Esophagus (tissue), 2 donors: ENCODE results near the gene CDYL2. TPM values are rescaled to one million over a fixed set of nuclear protein-coding genes. Genes with fewer than 3 reads are reported as not detected.

ENCODE experiments used
- H3K27ac ChIP-seq, 2 donors: one replicate each; pipeline ENCODE4 v1.5.1; 2013; ENCODE audit warnings: low read depth in 2 of 2, mild to moderate bottlenecking in 2 of 2, inconsistent platforms in 1 of 2, low read length in 1 of 2, moderate library complexity in 1 of 2
- H3K27me3 ChIP-seq, 2 donors: one replicate each; pipeline ENCODE4 v1.6.1; 2013; ENCODE audit warnings: low read length in 2 of 2, control low read depth in 1 of 2, mild to moderate bottlenecking in 1 of 2; ENCODE audit not compliant: insufficient read depth in 2 of 2, control insufficient read depth in 1 of 2
- H3K36me3 ChIP-seq, 2 donors: one replicate each; pipeline ENCODE4 v1.6.1; 2013; ENCODE audit warnings: low read length in 1 of 2; ENCODE audit not compliant: control insufficient read depth in 2 of 2, insufficient read depth in 2 of 2
- H3K4me1 ChIP-seq, 2 donors: one replicate each; pipeline ENCODE4 v1.6.1; 2013; ENCODE audit warnings: low read length in 1 of 2; ENCODE audit not compliant: control insufficient read depth in 2 of 2, insufficient read depth in 2 of 2
- H3K4me3 ChIP-seq, 2 donors: one replicate each; pipeline ENCODE4 v1.5.1; 2013; ENCODE audit warnings: low read length in 2 of 2, mild to moderate bottlenecking in 2 of 2, low read depth in 1 of 2, moderate library complexity in 1 of 2
- H3K9me3 ChIP-seq, 2 donors: one replicate each; pipeline ENCODE4 v1.6.1; 2013; ENCODE audit warnings: mild to moderate bottlenecking in 2 of 2, low read depth in 1 of 2, low read length in 1 of 2, moderate library complexity in 1 of 2; ENCODE audit not compliant: control insufficient read depth in 2 of 2, insufficient read depth in 1 of 2
- WGBS, 2 donors: extraction: QIAGEN DNeasy Blood & Tissue Kit; methylation state at CpG; one replicate each; pipeline ENCODE4 v1.1.7; 2013; 5-methylcytosine and 5-hydroxymethylcytosine counted together
- polyA plus RNA-seq, 2 donors: library from polyadenylated mRNA; stranded (reverse); fragments of 200-250 nt; gene quantifications; one replicate each; pipeline ENCODE4 v1.2.3, GENCODE V29; 2013
- donor health status: healthy with polysubstance abuse.
- donor health status: Bipolar disorder and iron deficiency.

CDYL2 gene
- polyA plus RNA-seq, 2 donors: 0.39 to 0.65 TPM

- H3K27ac ChIP-seq: no peak overlapping the region
- H3K27me3 ChIP-seq: no peaks in the 10 kb centered on the region
- H3K36me3 ChIP-seq: no peaks in the 10 kb centered on the region
- WGBS, 2 donors: 83 to 84% methylated on average over 2 of the region's 2 CpGs
- no peaks in the 10 kb centered on the region for H3K4me1 ChIP-seq
- H3K4me3 ChIP-seq: no peak overlapping the region
- H3K9me3 ChIP-seq: no peaks in the 10 kb centered on the region
Observed at GRCh38 chr16:80705596-80705995, 98.8 kb downstream of the CDYL2 start.

- H3K4me1 ChIP-seq: no peaks in the 10 kb centered on the region
- no peak overlapping the region for H3K4me3 ChIP-seq
- no peaks in the 10 kb centered on the region for H3K36me3 ChIP-seq
- H3K27ac ChIP-seq: no peak overlapping the region
- H3K9me3 ChIP-seq: no peaks in the 10 kb centered on the region
- 92 to 94% methylated on average over 9 of the region's 9 CpGs for WGBS, 2 donors
- H3K27me3 ChIP-seq: no peaks in the 10 kb centered on the region
Observed at GRCh38 chr16:80704751-80705505, 99.5 kb downstream of the CDYL2 start.

GRCh38 chr16:80703131-80704071 is 101.0 kb downstream of the CDYL2 start:
- no peak overlapping the region for H3K27ac ChIP-seq
- no peaks in the 10 kb centered on the region for H3K4me1 ChIP-seq
- WGBS, 2 donors: 85 to 90% methylated on average over 10 of the region's 10 CpGs
- no peaks in the 10 kb centered on the region for H3K9me3 ChIP-seq
- no peaks in the 10 kb centered on the region for H3K36me3 ChIP-seq
- no peak overlapping the region for H3K4me3 ChIP-seq
- H3K27me3 ChIP-seq: no peaks in the 10 kb centered on the region

GRCh38 chr16:80702696-80703095 is 101.7 kb downstream of the CDYL2 start:
- H3K4me1 ChIP-seq: no peaks in the 10 kb centered on the region
- H3K27me3 ChIP-seq: no peaks in the 10 kb centered on the region
- no peak overlapping the region for H3K4me3 ChIP-seq
- 87 to 93% methylated on average over 3 of the region's 3 CpGs for WGBS, 2 donors
- H3K9me3 ChIP-seq: no peaks in the 10 kb centered on the region
- no peak overlapping the region for H3K27ac ChIP-seq
- H3K36me3 ChIP-seq: no peaks in the 10 kb centered on the region

GRCh38 chr16:80700558-80700957 is 103.8 kb downstream of the CDYL2 start:
- Histone ChIP-seq H3K27ac (no peak overlapping the region), H3K4me1 (no peaks in the 10 kb centered on the region), H3K9me3 (no peaks in the 10 kb centered on the region), H3K4me3 (no peak overlapping the region), H3K27me3 (no peaks in the 10 kb centered on the region), H3K36me3 (no peaks in the 10 kb centered on the region)
- WGBS, 2 donors: 78 to 87% methylated on average over 4 of the region's 4 CpGs

- no peak overlapping the region for H3K4me3 ChIP-seq
- 92 to 96% methylated on average over 2 of the region's 2 CpGs for WGBS, 2 donors
- H3K4me1 ChIP-seq: no peaks in the 10 kb centered on the region
- no peak overlapping the region for H3K27ac ChIP-seq
- no peaks in the 10 kb centered on the region for H3K27me3 ChIP-seq
- H3K9me3 ChIP-seq: no peaks in the 10 kb centered on the region
- no peaks in the 10 kb centered on the region for H3K36me3 ChIP-seq
Observed at GRCh38 chr16:80695020-80695419, 109.4 kb downstream of the CDYL2 start.

GRCh38 chr16:80693553-80693952 is 110.8 kb downstream of the CDYL2 start:
- Histone ChIP-seq H3K27me3 (no peaks in the 10 kb centered on the region), H3K27ac (no peak overlapping the region), H3K4me3 (no peak overlapping the region), H3K4me1 (no peaks in the 10 kb centered on the region), H3K36me3 (no peaks in the 10 kb centered on the region), H3K9me3 (no peaks in the 10 kb centered on the region)
- WGBS, 2 donors: 70 to 73% methylated on average over 4 of the region's 4 CpGs

GRCh38 chr16:80692270-80692669 is 112.1 kb downstream of the CDYL2 start:
- Histone ChIP-seq H3K9me3 (no peaks in the 10 kb centered on the region), H3K36me3 (no peaks in the 10 kb centered on the region), H3K27me3 (no peaks in the 10 kb centered on the region), H3K4me3 (no peak overlapping the region), H3K4me1 (no peaks in the 10 kb centered on the region), H3K27ac (no peak overlapping the region)
- WGBS, 2 donors: 72 to 78% methylated on average over 2 of the region's 2 CpGs

- Histone ChIP-seq H3K4me1 (no peaks in the 10 kb centered on the region), H3K36me3 (no peaks in the 10 kb centered on the region), H3K27ac (no peak overlapping the region), H3K4me3 (no peak overlapping the region), H3K9me3 (no peaks in the 10 kb centered on the region), H3K27me3 (no peaks in the 10 kb centered on the region)
- whole genome bisulfite sequencing, 2 donors: 88 to 94% methylated on average over 3 of the region's 3 CpGs
Observed at GRCh38 chr16:80691111-80691741, 113.2 kb downstream of the CDYL2 start.
